HG03196 (cell line): ENCODE data around the gene GRAMD1B.

Experiments
- ATAC-seq: cut with Tn5 transposase; IDR thresholded peaks from one replicate; pipeline ENCODE4 v1.9.1; 2021; ENCODE audit not compliant: unreplicated experiment

Gene GRAMD1B

DNA sequence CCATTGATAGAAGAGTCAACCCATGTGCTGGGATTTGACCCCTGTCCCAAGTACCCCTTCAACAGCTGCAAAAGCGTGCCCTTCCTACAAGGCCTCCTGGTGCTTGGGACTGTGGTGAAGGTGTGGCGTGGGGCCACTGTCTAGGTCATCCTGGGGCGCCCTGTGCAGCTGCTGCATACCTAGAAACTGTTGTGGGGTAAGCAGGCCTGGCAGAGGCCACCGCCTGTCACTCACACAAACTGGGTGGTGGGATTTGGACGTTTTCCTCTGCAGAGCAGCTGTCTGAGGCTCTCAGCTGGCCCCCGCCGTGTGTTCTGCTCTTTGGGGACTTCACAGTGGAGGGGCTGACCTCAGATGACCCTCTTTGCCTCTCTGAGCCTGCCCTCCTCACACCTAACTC, 154.7 kb downstream of the GRAMD1B start:
- ATAC-seq = no peak

DNA sequence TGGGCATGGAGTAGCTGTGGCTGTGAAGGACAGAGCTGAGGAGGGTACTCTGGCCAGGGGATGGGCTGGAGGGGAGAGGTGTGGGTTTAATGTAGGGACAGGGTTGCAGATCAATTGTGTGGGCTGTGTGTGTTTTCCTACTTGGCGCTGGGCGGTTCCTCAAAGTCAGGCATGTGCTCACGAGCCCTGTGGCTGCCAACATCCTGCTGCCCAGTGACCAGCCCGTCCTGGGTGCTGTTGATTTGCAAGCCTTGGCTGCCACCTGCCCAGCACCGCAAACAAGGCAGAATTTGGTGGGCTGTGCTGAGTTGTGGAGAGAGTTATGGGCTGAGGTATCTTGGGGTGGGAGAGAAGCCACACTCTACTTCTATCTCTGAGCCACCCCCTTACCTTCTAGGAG, 155.1 kb downstream of the GRAMD1B start:
- no peak for ATAC-seq

DNA sequence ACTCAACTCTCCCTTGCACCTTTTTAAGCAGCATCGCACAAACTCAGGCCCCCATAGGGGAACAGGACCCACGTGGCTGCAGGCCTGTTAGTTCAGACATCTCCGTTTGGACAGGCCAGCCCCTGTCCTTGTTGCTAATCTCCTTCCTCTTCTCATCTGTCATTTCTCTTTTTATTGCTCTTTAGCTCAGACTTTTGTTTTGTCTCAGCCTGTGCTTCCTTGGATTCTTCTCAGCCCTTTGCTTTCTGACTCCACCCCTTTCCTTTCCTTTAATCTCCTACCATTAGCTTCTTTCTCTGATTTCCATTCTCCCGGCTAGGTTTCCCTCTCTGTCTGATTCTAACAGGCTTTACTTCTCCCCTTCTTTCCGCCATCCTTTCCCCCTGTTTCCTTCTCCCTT, 155.6 kb downstream of the GRAMD1B start:
- no peak for ATAC-seq

DNA sequence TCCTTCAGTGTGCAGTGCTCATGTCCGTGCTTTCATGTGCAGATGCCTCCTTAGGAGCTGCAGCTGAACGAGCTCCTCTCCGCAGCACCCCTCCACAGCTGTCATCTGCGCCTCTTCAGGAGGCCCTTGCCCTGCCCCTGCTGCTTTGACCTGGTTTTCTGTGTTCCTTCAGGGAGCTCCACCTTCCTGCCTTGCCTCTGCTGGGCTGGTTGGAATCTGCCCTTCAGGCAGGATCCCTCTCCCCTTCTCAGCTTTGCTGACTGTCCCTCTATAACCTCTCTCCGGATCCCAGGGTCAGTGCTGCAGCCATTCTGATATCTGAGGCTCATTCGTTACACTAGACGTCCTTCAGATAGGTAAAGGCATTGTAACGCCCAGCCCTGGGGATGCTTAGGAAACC, 156.5 kb downstream of the GRAMD1B start:
- no peak for ATAC-seq

- ATAC-seq = no peak
Measured at GRCh38 chr11:123587044-123587443, 157.0 kb downstream of the GRAMD1B start.

DNA sequence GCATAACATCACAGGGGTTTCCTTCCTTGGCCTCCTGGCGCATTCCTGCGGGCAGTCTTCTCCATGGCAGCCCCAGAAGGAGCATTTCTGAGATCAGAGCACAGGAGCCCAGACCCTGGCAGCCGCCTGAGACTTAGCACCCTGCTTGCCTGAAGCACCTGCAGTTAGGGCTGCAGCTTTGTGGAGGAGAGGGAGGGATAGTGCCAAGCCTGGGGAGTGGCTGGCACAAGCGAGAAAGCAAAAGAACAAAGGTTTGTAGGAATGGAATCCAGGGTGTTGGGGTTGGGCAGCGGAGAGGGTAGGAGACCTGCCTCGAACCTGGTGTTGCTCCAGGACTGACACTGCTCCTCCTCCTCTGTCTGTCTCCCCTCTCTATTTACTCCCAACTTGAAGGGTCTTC, 157.5 kb downstream of the GRAMD1B start:
- no peak for ATAC-seq

DNA sequence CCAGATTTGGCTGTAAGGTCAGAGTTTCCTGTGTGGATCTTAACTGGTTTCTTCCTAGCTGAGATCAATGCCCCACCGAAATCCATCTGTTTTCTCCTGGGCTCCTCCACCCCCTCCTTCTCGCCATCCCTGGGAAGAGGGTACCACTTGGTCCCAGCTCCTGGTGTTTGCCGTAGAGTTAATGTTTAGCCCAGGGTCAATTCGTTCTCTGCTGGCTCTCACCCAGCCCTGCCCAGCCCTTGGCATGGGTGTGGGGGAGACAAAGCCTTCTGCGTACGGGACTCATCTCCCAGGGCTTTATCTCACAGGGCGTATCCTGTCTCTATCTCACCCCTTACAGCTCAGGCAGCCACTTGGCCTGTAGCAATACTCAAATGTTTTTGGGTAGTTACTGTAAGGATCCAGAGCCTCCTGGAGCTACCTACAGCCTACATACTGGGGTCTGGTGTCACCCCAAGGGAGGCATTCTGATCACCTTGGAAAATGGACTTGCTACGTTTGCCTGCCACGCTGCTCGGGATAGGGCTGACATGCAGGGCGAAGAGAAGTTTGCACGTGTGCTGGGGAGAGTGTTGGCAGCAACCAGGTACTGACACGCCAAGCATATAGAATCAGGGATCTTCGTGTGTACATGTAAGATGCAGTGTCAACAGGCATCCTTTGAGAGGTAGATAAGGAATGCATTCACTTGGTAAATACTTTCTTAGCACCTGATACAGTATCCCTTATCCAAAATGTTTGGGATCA, 158.2 kb downstream of the GRAMD1B start:
- ATAC-seq = no peak

DNA sequence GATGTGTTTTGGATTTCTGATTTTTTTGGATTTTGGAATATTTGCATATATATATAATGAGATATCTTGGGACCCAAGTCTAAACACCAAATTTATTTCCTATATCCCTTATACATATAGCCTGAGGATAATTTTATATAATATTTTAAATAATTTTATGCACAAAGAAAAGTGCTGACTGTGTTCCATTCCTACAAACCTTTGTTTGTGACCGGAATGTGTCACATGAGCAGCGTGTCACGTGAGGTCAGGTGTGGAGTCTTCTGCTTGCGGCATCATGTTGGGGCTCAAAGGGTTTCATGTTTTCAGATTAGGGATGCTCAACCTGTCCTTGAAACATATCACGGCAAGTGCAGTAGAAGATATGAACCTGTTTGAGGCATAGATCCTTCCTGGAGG, 158.8 kb downstream of the GRAMD1B start:
- ATAC-seq = no peak

DNA sequence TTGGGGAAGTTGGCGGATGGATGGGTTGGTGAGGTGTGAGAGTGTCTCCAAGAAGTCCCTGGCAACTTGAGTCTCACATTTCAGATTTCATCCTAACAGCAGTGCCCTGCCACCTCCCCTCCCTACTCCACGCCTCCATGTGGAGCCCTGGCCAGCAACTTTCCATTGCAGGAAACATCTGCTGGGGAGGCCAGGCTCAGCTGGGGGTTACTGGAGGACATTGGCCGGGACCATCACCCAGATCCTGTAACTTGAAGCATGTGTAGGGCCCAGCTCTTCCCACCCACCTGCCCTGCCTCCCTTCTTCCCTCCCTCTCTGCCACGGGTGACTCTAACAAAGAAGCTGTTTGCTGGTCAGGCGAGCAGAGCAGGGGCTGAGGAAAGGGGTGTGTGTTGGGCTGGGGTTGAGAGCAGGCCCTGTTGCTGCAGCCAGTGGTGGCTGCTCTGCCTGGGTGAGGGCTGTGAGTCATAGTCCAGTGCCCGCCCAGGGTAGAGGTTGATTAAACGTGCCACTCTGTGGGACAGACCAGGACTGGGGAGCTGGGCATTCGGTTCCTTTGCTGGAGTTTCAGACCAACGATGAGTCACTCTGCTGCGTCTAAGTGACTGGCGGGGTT, 160.3 kb downstream of the GRAMD1B start:
- ATAC-seq = no peak

DNA sequence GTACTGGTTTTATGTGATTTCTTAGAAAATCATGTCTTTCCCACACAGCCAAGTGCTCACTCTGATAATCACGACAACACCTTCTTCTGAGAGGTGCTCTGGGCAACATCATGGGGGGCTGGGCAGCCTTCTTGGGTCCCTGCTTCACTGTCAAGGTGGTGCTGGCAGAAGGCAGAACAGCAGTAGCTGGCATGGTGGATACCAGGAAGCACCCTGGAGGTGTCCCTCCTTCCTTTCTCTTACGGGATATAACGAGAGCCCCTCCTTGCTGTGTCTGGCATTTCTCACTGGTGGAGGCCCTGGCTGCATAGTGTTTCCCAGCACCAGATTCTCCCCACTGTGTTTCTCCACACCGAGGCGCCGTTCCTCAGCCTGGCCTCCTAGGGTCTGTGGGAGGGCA, 163.5 kb downstream of the GRAMD1B start:
- no peak for ATAC-seq

DNA sequence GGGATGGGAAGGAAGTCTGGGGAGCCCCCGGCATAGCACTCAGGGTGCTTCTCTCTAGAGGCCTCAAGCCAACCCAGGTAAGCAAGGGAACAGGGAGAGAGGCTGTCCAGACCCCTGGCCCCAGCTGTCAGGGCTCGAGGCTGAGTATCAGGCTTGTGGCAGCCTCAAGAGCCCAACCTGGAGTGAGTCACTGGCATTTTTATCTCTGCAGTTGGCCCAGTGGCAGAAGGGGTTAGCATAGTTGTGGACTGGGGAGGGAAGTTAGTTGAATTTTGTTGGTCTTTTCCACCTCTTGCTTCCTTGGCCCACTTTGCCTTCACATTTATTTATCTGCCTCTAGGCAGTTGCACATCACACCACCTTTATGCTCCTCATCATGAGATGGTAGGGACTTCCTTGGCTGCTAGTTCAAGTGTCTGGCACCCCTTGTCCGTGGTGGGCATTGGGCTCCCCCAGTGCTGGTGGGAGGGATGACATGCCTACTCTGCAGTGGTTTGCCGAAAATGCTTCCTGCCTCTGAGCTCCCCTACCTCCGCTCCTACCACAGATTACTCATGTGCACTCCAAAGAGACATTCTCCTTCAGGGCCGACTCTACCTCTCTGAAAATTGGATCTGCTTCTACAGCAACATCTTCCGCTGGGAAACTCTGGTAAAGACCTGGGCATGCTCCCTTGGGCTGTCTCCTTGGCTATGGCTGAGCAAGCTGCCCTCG, 164.3 kb downstream of the GRAMD1B start:
- no peak for ATAC-seq

DNA sequence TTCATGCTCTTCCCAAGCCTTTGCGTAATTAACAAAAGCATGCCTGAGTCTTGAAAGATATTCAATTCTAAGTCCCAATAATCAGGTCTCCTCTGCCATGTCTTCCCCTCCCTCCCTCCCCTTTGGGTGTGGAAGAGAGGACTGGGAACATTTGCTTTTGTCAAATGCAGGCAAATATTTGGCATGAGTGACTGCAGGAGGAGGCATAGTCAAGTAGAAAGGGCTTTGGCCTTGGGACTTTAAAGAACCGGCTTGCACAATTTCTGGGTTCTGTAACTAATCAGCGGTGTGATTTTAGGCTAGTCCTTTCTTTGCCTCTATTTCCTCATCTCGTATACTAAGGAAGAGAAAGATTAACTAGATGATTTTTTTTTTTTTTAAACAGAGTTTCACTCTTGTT, 164.9 kb downstream of the GRAMD1B start:
- ATAC-seq = no peak

DNA sequence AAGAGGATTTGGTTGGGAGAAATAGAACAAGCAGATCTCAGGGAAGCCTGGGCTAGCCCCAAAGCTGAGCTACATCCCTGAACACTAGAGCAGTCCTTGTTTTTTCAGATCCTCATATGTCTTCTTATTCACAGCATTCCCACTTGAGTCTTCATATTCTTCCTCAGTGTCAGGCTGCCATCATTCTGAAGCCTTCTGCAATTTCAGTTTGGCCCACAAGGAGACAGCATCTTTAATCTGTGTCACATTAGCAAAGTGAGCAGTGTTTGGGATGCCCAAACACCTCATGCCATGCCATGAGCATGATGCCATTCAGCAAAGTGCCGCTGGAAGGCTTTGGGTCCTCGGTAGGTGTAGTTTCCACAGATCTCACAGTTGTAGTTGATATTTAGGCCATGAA, 167.8 kb downstream of the GRAMD1B start:
- ATAC-seq = no peak

- ATAC-seq = no peak
Measured at GRCh38 chr11:123601136-123601535, 171.1 kb downstream of the GRAMD1B start.

GRCh38 chr11:123601743-123602142, 171.7 kb downstream of the GRAMD1B start:
- ATAC-seq = no peak

- no peak for ATAC-seq
Measured at GRCh38 chr11:123603666-123604065, 173.6 kb downstream of the GRAMD1B start.

- no peak for ATAC-seq
Measured at GRCh38 chr11:123607781-123608180, 177.7 kb downstream of the GRAMD1B start.

GRCh38 chr11:123608371-123608770, 178.3 kb downstream of the GRAMD1B start:
- no peak for ATAC-seq

DNA sequence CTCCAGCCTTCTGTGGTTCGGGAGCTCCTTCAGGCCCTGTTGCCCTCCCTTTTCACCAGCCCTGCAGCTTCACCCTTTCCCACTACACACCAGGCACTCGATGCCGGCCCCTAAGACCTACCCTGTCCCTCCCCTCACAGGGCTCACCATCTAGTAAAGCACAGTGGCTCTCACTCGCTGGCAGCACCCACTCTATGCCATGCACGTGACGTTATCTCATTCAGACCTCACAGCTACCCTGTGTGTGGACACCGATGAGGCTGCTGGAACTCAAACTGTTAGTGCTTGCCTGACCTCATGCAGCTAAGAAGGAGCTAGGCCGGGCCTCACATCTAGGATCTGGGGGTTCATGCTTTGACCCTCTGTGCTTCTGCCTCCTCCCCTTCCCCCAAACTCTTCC, 178.9 kb downstream of the GRAMD1B start:
- ATAC-seq = no peak

DNA sequence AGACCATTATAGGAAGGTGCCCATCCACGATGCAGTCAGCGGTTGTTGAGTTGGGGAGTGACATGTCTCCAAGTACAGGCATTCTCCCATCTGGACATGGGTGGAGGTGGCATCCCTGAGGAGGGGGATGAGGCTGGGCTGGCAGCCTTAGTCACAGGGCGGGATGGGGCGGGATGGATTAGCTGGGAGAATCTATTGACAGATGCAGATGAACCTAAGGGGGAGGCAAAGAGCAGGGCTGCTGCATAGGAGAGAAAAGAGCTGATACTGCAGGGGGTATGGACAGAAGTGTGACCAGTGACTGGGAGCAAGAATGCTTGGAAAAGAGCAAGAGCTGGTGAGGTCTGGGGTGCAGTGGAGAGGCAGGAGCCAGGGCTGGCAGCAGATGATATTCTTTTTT, 181.6 kb downstream of the GRAMD1B start:
- no peak for ATAC-seq

DNA sequence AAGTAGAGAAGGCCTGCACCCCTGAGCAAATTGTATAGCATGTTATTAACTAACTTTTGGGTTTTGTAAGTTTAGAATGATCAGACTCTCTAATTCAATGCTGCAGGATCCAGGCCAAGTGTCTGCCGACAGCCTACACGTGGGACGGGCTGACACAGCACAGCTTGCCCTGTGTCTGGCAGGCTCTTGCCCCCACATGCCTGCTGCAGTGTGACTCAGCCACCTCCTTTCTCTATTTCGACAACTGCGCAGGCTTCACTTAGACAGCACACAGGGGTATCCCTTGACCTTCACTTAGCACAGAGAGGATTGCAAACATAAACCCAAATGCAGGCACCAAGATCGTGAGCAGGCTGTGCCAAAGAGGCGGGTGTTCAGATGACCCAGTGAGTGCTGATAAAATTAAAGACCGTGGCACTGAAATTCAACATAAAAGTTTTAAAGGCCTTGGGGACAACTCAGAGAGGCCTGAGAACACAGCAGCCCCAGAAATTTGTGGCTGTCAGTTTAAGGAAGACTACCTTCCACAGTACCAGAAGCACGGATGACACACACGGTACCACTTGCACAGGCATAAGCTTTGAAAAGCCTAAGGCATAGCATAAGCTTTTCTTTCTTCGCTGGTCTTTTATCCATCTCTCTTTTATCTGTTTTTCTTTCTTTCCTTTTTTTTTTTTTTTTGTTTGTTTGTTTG, 186.6 kb downstream of the GRAMD1B start:
- no peak for ATAC-seq

DNA sequence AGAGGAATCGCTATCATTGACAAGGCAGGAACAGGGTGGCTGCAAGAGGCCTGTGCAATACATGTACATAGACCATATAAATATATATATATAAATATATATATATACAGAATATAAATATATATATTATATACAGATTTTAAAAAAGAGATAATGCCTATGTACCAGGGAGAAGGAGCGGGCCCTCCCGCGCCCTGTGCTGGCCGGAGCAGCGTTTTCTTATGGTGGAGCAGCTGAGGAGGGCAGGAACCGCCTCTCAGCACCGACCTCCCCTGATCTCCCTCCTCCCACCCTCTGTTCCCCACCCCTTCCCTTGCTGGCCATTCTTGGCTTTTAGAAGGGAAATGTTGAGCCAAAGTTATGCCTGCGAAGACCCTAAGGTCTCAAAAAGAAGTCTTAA, 192.5 kb downstream of the GRAMD1B start:
- no peak for ATAC-seq
